ENCODE results near the gene SPTB.

DNA sequence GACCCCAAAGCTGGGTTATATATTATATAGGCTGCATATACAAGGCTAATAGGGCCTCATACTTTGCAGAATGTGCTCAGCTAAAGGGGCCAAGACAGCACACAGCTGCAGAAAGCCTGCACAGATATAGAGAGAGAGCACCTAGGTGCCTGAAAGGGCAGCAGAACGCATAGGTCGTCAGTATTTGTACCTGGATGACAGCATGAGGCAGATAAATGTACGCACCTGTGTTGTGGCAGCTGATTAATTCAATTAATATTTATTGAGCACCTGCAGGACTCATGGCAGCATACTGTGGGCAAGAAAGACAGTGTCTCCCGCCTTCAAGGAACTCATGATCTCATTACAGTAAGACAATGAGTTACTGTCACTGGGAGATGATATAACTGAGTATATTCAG lies 33.4 kb downstream of the SPTB start:
- no peak for TF ChIP-seq POLR2A (IDR thresholded peaks at IDR 0.05)
- TF ChIP-seq EP300 (IDR thresholded peaks at IDR 0.05) = no peak
